ENCODE data around the gene AFF2.

The AFF2 gene

DNA sequence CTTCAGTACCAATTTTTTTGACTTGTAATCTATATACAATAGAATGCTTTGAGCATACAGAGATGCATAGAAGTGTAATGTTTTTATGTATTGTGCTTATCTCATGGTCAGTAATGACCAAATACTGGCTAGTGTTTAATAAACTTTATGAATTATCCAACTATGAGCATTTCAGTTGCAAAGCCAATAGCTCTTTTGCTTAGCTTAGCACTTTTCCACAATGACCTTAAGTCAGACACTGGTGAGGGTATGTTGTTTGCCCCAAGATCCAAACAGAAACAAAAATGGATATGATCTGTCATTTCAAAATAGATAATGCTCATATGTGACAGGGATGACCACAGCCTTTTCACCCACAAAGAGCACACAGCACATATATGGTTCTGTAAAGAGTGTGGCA lies 393.0 kb downstream of the AFF2 start:
- H3K79me2 ChIP-seq (ENCODE audit: insufficient read depth, low read depth) = no peaks in the 10 kb centered on the region
- TF ChIP-seq, protein P1, sequence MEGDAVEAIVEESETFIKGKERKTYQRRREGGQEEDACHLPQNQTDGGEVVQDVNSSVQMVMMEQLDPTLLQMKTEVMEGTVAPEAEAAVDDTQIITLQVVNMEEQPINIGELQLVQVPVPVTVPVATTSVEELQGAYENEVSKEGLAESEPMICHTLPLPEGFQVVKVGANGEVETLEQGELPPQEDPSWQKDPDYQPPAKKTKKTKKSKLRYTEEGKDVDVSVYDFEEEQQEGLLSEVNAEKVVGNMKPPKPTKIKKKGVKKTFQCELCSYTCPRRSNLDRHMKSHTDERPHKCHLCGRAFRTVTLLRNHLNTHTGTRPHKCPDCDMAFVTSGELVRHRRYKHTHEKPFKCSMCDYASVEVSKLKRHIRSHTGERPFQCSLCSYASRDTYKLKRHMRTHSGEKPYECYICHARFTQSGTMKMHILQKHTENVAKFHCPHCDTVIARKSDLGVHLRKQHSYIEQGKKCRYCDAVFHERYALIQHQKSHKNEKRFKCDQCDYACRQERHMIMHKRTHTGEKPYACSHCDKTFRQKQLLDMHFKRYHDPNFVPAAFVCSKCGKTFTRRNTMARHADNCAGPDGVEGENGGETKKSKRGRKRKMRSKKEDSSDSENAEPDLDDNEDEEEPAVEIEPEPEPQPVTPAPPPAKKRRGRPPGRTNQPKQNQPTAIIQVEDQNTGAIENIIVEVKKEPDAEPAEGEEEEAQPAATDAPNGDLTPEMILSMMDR (conservative IDR thresholded peaks at IDR 0.05; ENCODE audit: low read depth, low read length) = no peak
- H3K4me2 ChIP-seq = no peak overlapping the region
- H3K9ac ChIP-seq = no peak overlapping the region
- H3K36me3 ChIP-seq (ENCODE audit: insufficient read depth) = no peaks in the 10 kb centered on the region
- no peaks in the 10 kb centered on the region for H4K20me1 ChIP-seq (ENCODE audit: insufficient read depth)
- H2AFZ ChIP-seq (ENCODE audit: low read depth) = no peak overlapping the region
- H3K4me1 ChIP-seq (ENCODE audit: low read depth, poor library complexity, severe bottlenecking) = no peaks in the 10 kb centered on the region
- no peaks in the 10 kb centered on the region for H3K27me3 ChIP-seq (ENCODE audit: insufficient read depth, low read depth)
- H3K4me3 ChIP-seq (IDR thresholded peaks at IDR 0.05; ENCODE audit: insufficient read depth, low read depth, low read length) = no peak overlapping the region
- H3K27ac ChIP-seq = no peak overlapping the region

DNA sequence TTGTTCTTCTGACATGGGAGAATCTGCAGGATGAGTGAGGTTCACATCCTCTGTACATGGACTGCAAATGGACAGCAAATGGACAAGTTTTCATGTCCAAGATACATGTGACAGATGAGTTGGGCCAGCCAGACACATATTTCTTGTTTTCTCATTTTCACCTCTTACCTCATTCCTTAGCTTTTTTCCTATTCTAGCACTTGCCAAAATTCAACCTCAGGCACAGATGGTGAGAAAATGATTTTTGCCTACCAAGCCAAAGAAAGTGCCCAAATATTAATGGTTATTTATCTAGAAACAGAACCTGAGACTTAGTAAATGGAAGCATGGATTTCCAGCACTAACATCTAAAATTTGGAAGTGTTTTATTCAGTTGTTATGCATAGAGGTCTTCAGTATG lies 402.2 kb downstream of the AFF2 start:
- TF ChIP-seq, protein P1 (conservative IDR thresholded peaks at IDR 0.05; ENCODE audit: low read depth, low read length) = no peak
- no peaks in the 10 kb centered on the region for H3K27me3 ChIP-seq (ENCODE audit: insufficient read depth, low read depth)
- H3K4me3 ChIP-seq (IDR thresholded peaks at IDR 0.05; ENCODE audit: insufficient read depth, low read depth, low read length) = no peak overlapping the region

GRCh38 chrX:148903176-148903575 lies 402.8 kb downstream of the AFF2 start:
- H3K79me2 ChIP-seq (ENCODE audit: insufficient read depth, low read depth) = no peaks in the 10 kb centered on the region
- no peak overlapping the region for H2AFZ ChIP-seq (ENCODE audit: low read depth)
- H3K4me3 ChIP-seq (IDR thresholded peaks at IDR 0.05; ENCODE audit: insufficient read depth, low read depth, low read length) = no peak overlapping the region
- H3K27me3 ChIP-seq (ENCODE audit: insufficient read depth, low read depth) = no peaks in the 10 kb centered on the region
- H3K27ac ChIP-seq = no peak overlapping the region
- TF ChIP-seq, protein P1 (conservative IDR thresholded peaks at IDR 0.05; ENCODE audit: low read depth, low read length) = no peak
- no peaks in the 10 kb centered on the region for H4K20me1 ChIP-seq (ENCODE audit: insufficient read depth)
- H3K4me2 ChIP-seq = no peak overlapping the region
- no peaks in the 10 kb centered on the region for H3K4me1 ChIP-seq (ENCODE audit: low read depth, poor library complexity, severe bottlenecking)
- H3K9ac ChIP-seq = no peak overlapping the region
- H3K36me3 ChIP-seq (ENCODE audit: insufficient read depth) = no peaks in the 10 kb centered on the region

More for the DNA sequence above, 402.2 kb downstream of the AFF2 start:
- Histone ChIP-seq H3K36me3 (ENCODE audit: insufficient read depth) (no peaks in the 10 kb centered on the region), H3K9ac (no peak overlapping the region), H4K20me1 (ENCODE audit: insufficient read depth) (no peaks in the 10 kb centered on the region), H3K27ac (no peak overlapping the region), H2AFZ (ENCODE audit: low read depth) (no peak overlapping the region), H3K4me1 (ENCODE audit: low read depth, poor library complexity, severe bottlenecking) (no peaks in the 10 kb centered on the region), H3K4me2 (no peak overlapping the region), H3K79me2 (ENCODE audit: insufficient read depth, low read depth) (no peaks in the 10 kb centered on the region)

DNA sequence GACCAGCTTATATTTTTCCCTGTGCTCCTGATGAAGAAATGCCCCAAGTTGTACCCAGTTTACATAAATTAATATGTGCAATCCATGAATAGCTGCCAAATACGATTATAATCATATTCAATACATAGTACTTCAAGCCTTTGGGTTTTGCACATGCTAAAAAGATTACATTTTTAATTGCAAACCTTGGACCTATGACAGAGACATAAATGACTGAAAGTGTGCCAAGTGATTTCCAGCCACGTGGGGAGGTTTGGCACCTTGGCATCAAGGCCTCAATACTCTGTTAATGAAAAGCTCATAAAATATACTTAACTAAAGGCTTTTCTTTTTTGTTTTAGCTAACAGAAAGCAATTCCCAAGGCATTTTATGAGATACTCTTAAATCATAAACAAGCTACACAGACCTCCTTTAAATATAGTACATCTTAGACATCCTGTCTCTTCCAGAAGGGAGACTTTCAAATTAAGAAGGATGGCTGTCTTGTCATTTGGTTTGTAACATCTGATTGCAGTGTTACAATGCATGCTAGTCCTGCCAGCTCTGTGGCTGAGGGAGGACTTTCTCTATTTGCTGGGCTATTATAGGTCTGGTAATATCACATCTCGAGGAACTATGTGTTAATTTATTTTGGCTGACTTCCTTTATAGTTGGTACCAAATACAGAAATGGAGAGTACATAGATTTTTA lies 404.1 kb downstream of the AFF2 start:
- no peak overlapping the region for H3K4me3 ChIP-seq (IDR thresholded peaks at IDR 0.05; ENCODE audit: insufficient read depth, low read depth, low read length)
- H3K79me2 ChIP-seq (ENCODE audit: insufficient read depth, low read depth) = no peaks in the 10 kb centered on the region
- H3K4me1 ChIP-seq (ENCODE audit: low read depth, poor library complexity, severe bottlenecking) = no peaks in the 10 kb centered on the region
- TF ChIP-seq, protein P1 (conservative IDR thresholded peaks at IDR 0.05; ENCODE audit: low read depth, low read length) = no peak
- no peak overlapping the region for H3K9ac ChIP-seq
- no peaks in the 10 kb centered on the region for H3K27me3 ChIP-seq (ENCODE audit: insufficient read depth, low read depth)
- H2AFZ ChIP-seq (ENCODE audit: low read depth) = no peak overlapping the region
- no peaks in the 10 kb centered on the region for H4K20me1 ChIP-seq (ENCODE audit: insufficient read depth)
- no peak overlapping the region for H3K4me2 ChIP-seq
- no peak overlapping the region for H3K27ac ChIP-seq
- H3K36me3 ChIP-seq (ENCODE audit: insufficient read depth) = no peaks in the 10 kb centered on the region
